ENCODE results near the gene PDE7B. TPM values are rescaled to one million over a fixed set of nuclear protein-coding genes. Genes with fewer than 3 reads are reported as not detected.

The PDE7B gene
- total and polyA plus RNA-seq, 9 of the 15 experiments (the other 6 are each of a cell fraction or from before 2014, with no cell fraction given) = 0.01 TPM; not detected in 8

- TF ChIP-seq TBP (optimal IDR thresholded peaks at IDR 0.05; ENCODE audit: low read depth, low read length) = no peak
Measured at GRCh38 chr6:136033416-136033815, 181.9 kb downstream of the PDE7B start (continued).

- TF ChIP-seq ZNF707 (CRISPR knock-in tag; conservative IDR thresholded peaks at IDR 0.05) (no peak), CTCF (IDR thresholded peaks at IDR 0.05 in 2 of 3, conservative IDR thresholded peaks at IDR 0.05 in 1 of 3; ENCODE audit: insufficient read depth in 2 of 3, low read depth in 1 of 3, low read length in 3 of 3) (peak in 2 of 3 experiments; percentile 17 to 41; a peak in 2 of 6 replicates)
- no TSS peak for BruUV-seq (replicated peaks)
- Histone ChIP-seq H3K27me3 (ENCODE audit: control insufficient read depth in 2 of 2, insufficient read depth in 2 of 2, low read length in 2 of 2) (peaks cover 5 to 24% of the 10 kb centered on the region in 2 experiments; a peak in 4 of 5 replicates), H3K79me2 (ENCODE audit: control insufficient read depth, insufficient read depth, low read length) (no peaks in the 10 kb centered on the region), H3K4me2 (ENCODE audit: insufficient read depth, low read length) (no peak overlapping the region), H3K27ac (ENCODE audit: extremely low read depth, low read depth, low read length) (no peak overlapping the region), H3K9ac (ENCODE audit: insufficient read depth in 1 of 2, low read depth in 2 of 2, low read length in 2 of 2) (no peak overlapping the region), H2AFZ (ENCODE audit: low read depth, low read length) (no peak overlapping the region), H3K4me3 (no peak overlapping the region), H4K20me1 (replicated peaks; ENCODE audit: control insufficient read depth, insufficient read depth, low read length) (no peaks in the 10 kb centered on the region), H3K4me1 (replicated peaks in 1 of 2; ENCODE audit: control insufficient read depth in 2 of 2, insufficient read depth in 2 of 2, low read length in 2 of 2) (no peaks in the 10 kb centered on the region), H3K9me1 (ENCODE audit: control insufficient read depth, insufficient read depth, low read length) (no peaks in the 10 kb centered on the region), H3K9me3 (replicated peaks; ENCODE audit: control insufficient read depth, insufficient read depth, low read depth, low read length) (no peaks in the 10 kb centered on the region), H3K36me3 (ENCODE audit: control insufficient read depth, insufficient read depth, low read length) (no peaks in the 10 kb centered on the region)
- POLR2A ChIA-PET = interaction anchor here (0.7 to 0.9 kb wide), 2 partner anchors 8 to 12 kb away, joined by 3 to 5 read pairs; no protein-coding TSS in a partner anchor
- FAIRE-seq (no peak), DNase-seq (ENCODE audit: extremely low read depth in 1 of 4, low spot score in 3 of 4) (no peak), ATAC-seq (no peak)
- CTCF ChIA-PET (ENCODE audit: low intra/inter-chr PET ratio) = no interaction called here
- intact Hi-C loops (cut with micrococcal nuclease) (loop anchor here (5.0 kb wide), 1 partner anchor 193 kb away; no protein-coding TSS in a partner anchor), in situ Hi-C loops (cut with MboI) (no loop called here)
- WGBS (ENCODE audit: insufficient coverage, low coverage, missing lambda C conversion rate) = 0% methylated on average over 2 of the region's 2 CpGs
Measured at GRCh38 chr6:136034422-136034821, 182.9 kb downstream of the PDE7B start.
